Activated CD4-positive, alpha-beta T cell treated with anti-CD3 and anti-CD28 coated beads for 36 hours (primary cell): ENCODE results near the gene PDAP1. TPM values are rescaled to one million over a fixed set of nuclear protein-coding genes. Genes with fewer than 3 reads are reported as not detected.
A peak's percentile ranks its signal among the peaks of the same experiment; 100 is the strongest.

Experiments
- ATAC-seq: fragments of 200-7000 bp; cut with Tn5 transposase; one replicate; pipeline ENCODE4 v1.10.0; 2021; ENCODE audit warnings: mild to moderate bottlenecking, moderate library complexity
- CTCF ChIA-PET: fragments of 350-600 bp; sonication (Branson Sonifier 250); formaldehyde crosslinking; loops from one replicate; lab custom pipeline; 2021; ENCODE audit warnings: antibody characterized with exemption; lab: Charles Lee
- POLR2A ChIA-PET: fragments of 350-600 bp; sonication (Branson Sonifier 250); formaldehyde crosslinking; loops from one replicate; lab custom pipeline; 2021; ENCODE audit warnings: antibody characterized with exemption, inconsistent platforms; lab: Charles Lee
- DNase-seq: peaks from one replicate; pipeline ENCODE4 v3.0.0-alpha.2; 2020
- H3K27ac Mint-ChIP-seq: one replicate; pipeline ENCODE4 v1.8.0; 2021; ENCODE audit warnings: mixed read lengths
- H3K27me3 Mint-ChIP-seq: one replicate; pipeline ENCODE4 v1.8.0; 2021; ENCODE audit warnings: mixed read lengths
- H3K36me3 Mint-ChIP-seq: one replicate; pipeline ENCODE4 v1.8.0; 2021; ENCODE audit warnings: low read depth, mixed read lengths
- H3K4me1 Mint-ChIP-seq: one replicate; pipeline ENCODE4 v1.8.0; 2021; ENCODE audit warnings: mixed read lengths
- H3K4me3 Mint-ChIP-seq: one replicate; pipeline ENCODE4 v1.8.0; 2021; ENCODE audit warnings: mild to moderate bottlenecking, moderate library complexity, mixed read lengths
- H3K9me3 Mint-ChIP-seq: one replicate; pipeline ENCODE4 v1.8.0; 2021; ENCODE audit warnings: low read depth, mixed read lengths
- intact Hi-C, 2 experiments: fragments of 100-400 bp; cut with DNase I in 1 of 2; cut with micrococcal nuclease in 1 of 2; formaldehyde crosslinking; loops; one replicate each; pipeline versions ENCODE4 v1.14.2 to v1.15.1; 2022 to 2024; cut with DNase I, micrococcal nuclease
- total RNA-seq, 2 experiments: library from RNA; stranded (reverse); gene quantifications; one replicate each; pipeline ENCODE4 v1.2.3, GENCODE V29; 2021

PDAP1 gene, protein sequence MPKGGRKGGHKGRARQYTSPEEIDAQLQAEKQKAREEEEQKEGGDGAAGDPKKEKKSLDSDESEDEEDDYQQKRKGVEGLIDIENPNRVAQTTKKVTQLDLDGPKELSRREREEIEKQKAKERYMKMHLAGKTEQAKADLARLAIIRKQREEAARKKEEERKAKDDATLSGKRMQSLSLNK
- total RNA-seq, result 100 to 1,000 TPM; 171 TPM

DNA sequence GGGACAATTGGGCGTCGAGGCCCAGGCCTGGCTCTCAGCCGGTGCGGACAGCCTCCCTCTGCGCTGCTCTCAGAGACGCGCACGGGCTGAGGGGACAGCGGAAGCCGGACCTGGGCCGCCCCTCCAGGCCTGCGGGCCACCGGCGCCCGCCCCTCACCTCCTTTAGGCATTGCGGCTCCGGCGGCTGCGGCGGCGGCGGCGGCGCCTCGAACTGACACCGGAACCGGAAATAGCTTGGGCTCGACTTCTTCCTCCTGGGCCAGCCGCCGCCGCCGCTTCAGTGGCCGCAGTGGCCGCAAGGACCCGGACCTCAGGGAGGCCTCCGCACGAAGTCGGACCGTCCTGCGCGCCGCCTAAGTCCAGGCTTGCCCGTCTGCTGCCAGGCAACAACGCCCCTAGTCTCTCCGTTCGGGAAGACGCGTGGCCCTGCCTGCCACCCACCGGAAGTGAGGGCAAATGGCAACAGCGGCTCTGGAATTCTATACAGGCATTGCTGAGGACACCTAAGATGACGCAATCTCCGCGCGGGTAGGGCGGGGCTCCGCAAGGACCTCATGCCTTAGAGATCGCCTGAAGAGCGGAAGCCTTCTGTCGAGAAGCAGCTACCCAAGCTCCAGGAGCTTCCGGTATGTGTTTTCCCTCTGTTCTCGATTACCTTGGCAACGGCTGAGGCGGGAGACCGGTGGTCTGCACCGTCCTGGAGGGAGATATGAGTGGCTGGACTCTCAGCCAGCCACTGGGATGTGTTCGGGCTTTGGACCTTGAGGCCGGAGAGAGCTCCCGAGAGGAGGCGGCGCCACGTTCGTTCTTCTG lies at the start of gene PDAP1, which contains the start of gene BUD31:
PDAP1 (minus strand) TSS at position 219 of the 813 bp plus-strand sequence; CDS start at position 170, 49 bp downstream.
BUD31 (plus strand) TSS at position 591 of the 813 bp plus-strand sequence. CDS start 2,124 bp downstream, outside the sequence.
- Mint-ChIP-seq H3K4me1 (peaks cover 40% of the 10 kb centered on the region), H3K27ac (peak within 1 kb of the TSS; percentile 96), H3K4me3 (peak within 1 kb of the TSS; percentile 90), H3K27me3 (no peaks in the 10 kb centered on the region), H3K9me3 (no peaks in the 10 kb centered on the region), H3K36me3 (peaks cover 60% of the 10 kb centered on the region)
- DNase-seq (peak; percentile 94), ATAC-seq (peak; percentile 89)
- ChIA-PET CTCF (interaction anchor here (0.6 to 1.3 kb wide), 6 partner anchors 14 to 91 kb away, joined by 3 to 4 read pairs (median 3); partner anchors contain the start of genes CPSF4 and PTCD1), POLR2A (interaction anchor here (0.6 to 2.0 kb wide), 18 partner anchors 9 to 672 kb away, joined by 3 to 13 read pairs (median 4); partner anchors contain the start of genes ARPC1B, FAM200A, ZKSCAN5 and ZNF394)
- intact Hi-C loops, result loop anchor here (1.0 to 5.0 kb wide), 20 partner anchors 15 to 1020 kb away; partner anchors contain the start of genes ARPC1B (in 2 of the 2), ATP5MF (in 2 of the 2), CPSF4 (in 2 of the 2) and PTCD1 (in 2 of the 2)

DNA sequence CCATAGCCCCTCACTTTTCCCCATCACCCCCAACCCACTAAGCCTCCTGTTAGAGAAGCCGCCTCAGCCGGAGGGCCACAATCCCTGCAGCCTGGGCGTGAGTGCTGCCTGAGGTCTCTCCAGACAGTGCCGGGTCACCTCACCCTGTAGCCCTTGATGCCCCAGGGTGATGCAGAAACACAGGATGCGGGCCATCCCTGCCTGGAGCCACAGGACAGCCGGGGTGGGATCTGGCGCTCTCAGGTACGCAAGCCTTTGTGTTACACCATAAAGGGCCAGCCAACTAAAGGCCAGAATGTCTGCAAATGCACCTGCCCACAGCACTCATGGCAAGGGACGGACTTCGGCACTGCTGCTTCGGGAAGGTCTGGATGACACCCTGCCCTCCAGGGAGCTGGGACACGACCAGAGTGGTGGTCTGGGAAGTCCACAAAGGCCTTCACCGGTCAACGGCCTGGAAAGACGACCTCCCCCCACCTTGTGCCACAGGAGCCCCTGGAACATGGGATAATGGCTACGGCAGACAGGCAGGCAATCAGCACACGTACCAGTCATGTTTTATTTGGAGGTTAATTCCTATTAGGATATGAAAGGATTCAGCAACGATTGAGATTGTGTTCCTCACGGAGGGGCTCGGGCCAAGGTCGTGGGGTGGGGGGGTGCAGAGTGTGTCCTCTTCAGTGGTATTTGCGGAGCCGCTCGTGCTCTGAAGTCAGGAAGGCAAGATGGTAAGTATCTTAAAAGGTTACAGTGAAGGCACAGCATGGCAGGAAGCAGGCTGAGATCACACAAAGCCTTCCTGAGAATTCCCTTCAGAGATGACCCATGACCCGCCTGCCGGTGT lies 49.5 kb upstream of the PDAP1 start:
- ATAC-seq (no peak), DNase-seq (no peak)
- intact Hi-C loops, result no loop called here
- H3K27ac Mint-ChIP-seq, result no peak overlapping the region
- ChIA-PET POLR2A (no interaction called here), CTCF (interaction anchor here (1.1 kb wide), 1 partner anchor 90 kb away, joined by 3 read pairs; no protein-coding TSS in a partner anchor)
- H3K27me3 Mint-ChIP-seq, result no peaks in the 10 kb centered on the region
- no peaks in the 10 kb centered on the region for H3K9me3 Mint-ChIP-seq
- H3K36me3 Mint-ChIP-seq, result peaks cover 48% of the 10 kb centered on the region
- H3K4me1 Mint-ChIP-seq, result peaks cover 12% of the 10 kb centered on the region
- H3K4me3 Mint-ChIP-seq, result no peak overlapping the region

- ATAC-seq (no peak), DNase-seq (no peak)
- ChIA-PET CTCF (interaction anchor here (1.1 kb wide), 1 partner anchor 90 kb away, joined by 3 read pairs; no protein-coding TSS in a partner anchor), POLR2A (no interaction called here)
- Mint-ChIP-seq H3K36me3 (peaks cover 44% of the 10 kb centered on the region), H3K4me1 (peaks cover 8% of the 10 kb centered on the region), H3K27me3 (no peaks in the 10 kb centered on the region), H3K4me3 (no peak overlapping the region), H3K27ac (no peak overlapping the region), H3K9me3 (no peaks in the 10 kb centered on the region)
- intact Hi-C loops, result no loop called here
Measured at GRCh38 chr7:99457050-99457649, 48.8 kb upstream of the PDAP1 start.

GRCh38 chr7:99456288-99456687 lies 47.9 kb upstream of the PDAP1 start:
- intact Hi-C loops, result no loop called here
- CTCF ChIA-PET, result no interaction called here
- Mint-ChIP-seq H3K4me3 (no peak overlapping the region), H3K4me1 (peaks cover 5% of the 10 kb centered on the region), H3K36me3 (peaks cover 40% of the 10 kb centered on the region), H3K27ac (no peak overlapping the region), H3K9me3 (no peaks in the 10 kb centered on the region), H3K27me3 (no peaks in the 10 kb centered on the region)
- ATAC-seq, result no peak
- no peak for DNase-seq
- POLR2A ChIA-PET, result interaction anchor here (0.6 kb wide), 1 partner anchor 461 kb away, joined by 3 read pairs; no protein-coding TSS in a partner anchor

- no peaks in the 10 kb centered on the region for H3K27me3 Mint-ChIP-seq
- H3K4me1 Mint-ChIP-seq, result peaks cover 5% of the 10 kb centered on the region
- intact Hi-C loops, result no loop called here
- no peaks in the 10 kb centered on the region for H3K9me3 Mint-ChIP-seq
- CTCF ChIA-PET, result no interaction called here
- DNase-seq (no peak), ATAC-seq (no peak)
- H3K4me3 Mint-ChIP-seq, result no peak overlapping the region
- POLR2A ChIA-PET, result interaction anchor here (0.6 kb wide), 1 partner anchor 461 kb away, joined by 3 read pairs; no protein-coding TSS in a partner anchor
- no peak overlapping the region for H3K27ac Mint-ChIP-seq
- H3K36me3 Mint-ChIP-seq, result peaks cover 43% of the 10 kb centered on the region
Measured at GRCh38 chr7:99455874-99456273, 47.5 kb upstream of the PDAP1 start.

DNA sequence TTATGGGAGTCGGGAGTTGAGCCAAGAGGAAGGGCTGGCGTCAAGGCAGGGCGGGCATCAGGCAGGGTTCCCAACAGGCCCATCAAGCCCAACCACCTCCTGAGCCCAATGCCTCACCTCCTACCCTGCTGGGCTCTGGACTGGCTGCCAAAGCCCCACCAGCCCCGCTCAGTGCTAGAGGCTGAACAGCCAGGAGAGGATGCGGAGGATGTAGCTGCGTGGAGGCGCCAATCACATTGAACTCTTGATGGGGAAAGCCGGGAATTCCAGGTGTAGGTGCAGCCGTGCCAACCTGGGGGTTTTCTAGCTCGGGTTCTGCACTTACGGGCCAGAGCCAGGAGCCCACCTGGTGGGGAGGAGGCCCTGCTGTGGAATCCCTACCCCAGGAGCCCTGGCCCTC lies 44.7 kb upstream of the PDAP1 start:
- Mint-ChIP-seq H3K36me3 (peaks cover 42% of the 10 kb centered on the region), H3K27ac (no peak overlapping the region), H3K9me3 (no peaks in the 10 kb centered on the region), H3K4me1 (no peaks in the 10 kb centered on the region), H3K4me3 (no peak overlapping the region), H3K27me3 (no peaks in the 10 kb centered on the region)
- intact Hi-C loops, result no loop called here
- ChIA-PET CTCF (no interaction called here), POLR2A (no interaction called here)
- no peak for DNase-seq
- ATAC-seq, result no peak

GRCh38 chr7:99452541-99452940 lies 44.1 kb upstream of the PDAP1 start:
- H3K9me3 Mint-ChIP-seq, result no peaks in the 10 kb centered on the region
- H3K27me3 Mint-ChIP-seq, result no peaks in the 10 kb centered on the region
- ChIA-PET POLR2A (no interaction called here), CTCF (interaction anchor here (1.7 kb wide), 1 partner anchor 13 kb away, joined by 4 read pairs; no protein-coding TSS in a partner anchor)
- no peak overlapping the region for H3K4me3 Mint-ChIP-seq
- H3K27ac Mint-ChIP-seq, result no peak overlapping the region
- peaks cover 43% of the 10 kb centered on the region for H3K36me3 Mint-ChIP-seq
- no peaks in the 10 kb centered on the region for H3K4me1 Mint-ChIP-seq
- intact Hi-C loops, result no loop called here
- ATAC-seq (no peak), DNase-seq (no peak)

- intact Hi-C loops, result no loop called here
- Mint-ChIP-seq H3K9me3 (no peaks in the 10 kb centered on the region), H3K36me3 (peaks cover 38% of the 10 kb centered on the region), H3K27me3 (no peaks in the 10 kb centered on the region), H3K4me1 (no peaks in the 10 kb centered on the region), H3K4me3 (no peak overlapping the region), H3K27ac (no peak overlapping the region)
- ATAC-seq (no peak), DNase-seq (no peak)
- ChIA-PET POLR2A (no interaction called here), CTCF (interaction anchor here (1.7 kb wide), 1 partner anchor 13 kb away, joined by 4 read pairs; no protein-coding TSS in a partner anchor)
Measured at GRCh38 chr7:99451936-99452335, 43.5 kb upstream of the PDAP1 start.

DNA sequence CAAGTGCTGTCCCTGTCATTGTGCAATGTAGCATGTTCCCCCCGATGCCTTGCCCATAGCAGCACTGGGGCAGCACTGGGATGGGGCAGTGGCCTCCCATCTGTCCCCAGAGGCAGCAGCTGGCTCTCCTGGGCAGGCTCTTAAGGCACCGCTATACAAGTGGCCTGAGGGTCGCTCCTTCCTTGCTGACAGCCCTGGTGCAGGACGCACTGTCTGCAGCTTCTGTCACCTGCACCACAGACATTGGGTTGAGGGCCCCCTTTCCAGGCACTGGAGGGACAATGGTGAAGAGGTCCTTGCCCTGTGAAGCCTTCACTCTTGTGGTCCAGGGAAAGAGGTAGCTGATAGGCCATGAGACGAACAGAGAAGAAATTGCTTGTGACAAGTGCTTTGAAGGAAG lies 40.9 kb upstream of the PDAP1 start:
- ATAC-seq, result no peak

GRCh38 chr7:99448855-99449254 lies 40.5 kb upstream of the PDAP1 start:
- CTCF ChIA-PET, result interaction anchor here (0.6 kb wide), 1 partner anchor 392 kb away, joined by 4 read pairs; no protein-coding TSS in a partner anchor
- Mint-ChIP-seq H3K27ac (no peak overlapping the region), H3K36me3 (peaks cover 50% of the 10 kb centered on the region), H3K4me3 (no peak overlapping the region), H3K9me3 (no peaks in the 10 kb centered on the region), H3K4me1 (no peaks in the 10 kb centered on the region), H3K27me3 (no peaks in the 10 kb centered on the region)
- DNase-seq (no peak), ATAC-seq (no peak)
- POLR2A ChIA-PET, result interaction anchor here (0.6 kb wide), 1 partner anchor 86 kb away, joined by 3 read pairs; no protein-coding TSS in a partner anchor
- intact Hi-C loops, result no loop called here

More for the DNA sequence above, 40.9 kb upstream of the PDAP1 start:
- no peak for DNase-seq
- no peaks in the 10 kb centered on the region for H3K4me1 Mint-ChIP-seq
- no peaks in the 10 kb centered on the region for H3K27me3 Mint-ChIP-seq
- no peaks in the 10 kb centered on the region for H3K9me3 Mint-ChIP-seq
- peak overlapping the region; percentile 37 for H3K27ac Mint-ChIP-seq
- no peak overlapping the region for H3K4me3 Mint-ChIP-seq
- CTCF ChIA-PET, result interaction anchor here (0.6 kb wide), 1 partner anchor 392 kb away, joined by 4 read pairs; no protein-coding TSS in a partner anchor
- H3K36me3 Mint-ChIP-seq, result peaks cover 51% of the 10 kb centered on the region
- POLR2A ChIA-PET, result interaction anchor here (0.6 kb wide), 1 partner anchor 86 kb away, joined by 3 read pairs; no protein-coding TSS in a partner anchor
- intact Hi-C loops, result no loop called here
